HepG2 (cell line): Measurements from ENCODE around the gene NAV2. TPM values are rescaled to one million over a fixed set of nuclear protein-coding genes. Genes with fewer than 3 reads are reported as not detected.

ENCODE experiments used
- ARID3A ChIP-seq: IDR thresholded peaks from 2 replicates; pipeline ENCODE4 v1.6.1; 2012; ENCODE audit warnings: low read depth, low read length, improper control_type of control experiment
- ARNTL ChIP-seq: sonication (generic); formaldehyde crosslinking; IDR thresholded peaks from 2 replicates; pipeline ENCODE4 v1.4.0; 2020; ENCODE audit warnings: mild to moderate bottlenecking, missing genetic modification reagents
- ATF6 ChIP-seq: sonication (generic); formaldehyde crosslinking; conservative IDR thresholded peaks from 2 replicates; pipeline ENCODE4 v1.4.0; 2020; ENCODE audit warnings: missing genetic modification reagents
- CHD4 ChIP-seq: fragments of 200-600 bp; sonication (generic); IDR thresholded peaks from 2 replicates; pipeline ENCODE4 v1.7.0; 2017; ENCODE audit warnings: mild to moderate bottlenecking, low read length, borderline replicate concordance
- DRAP1 ChIP-seq: IDR thresholded peaks from 2 replicates; pipeline ENCODE4 v1.6.1; 2016; ENCODE audit warnings: missing genetic modification reagents, missing compliant biosample characterization
- ELF4 ChIP-seq: sonication (generic); formaldehyde crosslinking; IDR thresholded peaks from 2 replicates; pipeline ENCODE4 v1.5.0; 2020; ENCODE audit warnings: missing genetic modification reagents, mild to moderate bottlenecking, moderate library complexity, borderline replicate concordance
- MXD4 ChIP-seq: IDR thresholded peaks from 2 replicates; pipeline ENCODE4 v1.6.1; 2016; ENCODE audit warnings: mild to moderate bottlenecking, missing biosample characterization, missing genetic modification reagents
- SNRNP70 ChIP-seq: fragments of 200-400 bp; formaldehyde crosslinking; IDR thresholded peaks from 2 replicates; pipeline ENCODE4 v1.6.1; 2017; ENCODE audit warnings: mild to moderate bottlenecking, low read depth, low read length, moderate library complexity
- SP140L ChIP-seq: sonication (generic); formaldehyde crosslinking; IDR thresholded peaks from 2 replicates; pipeline ENCODE4 v1.4.0; 2020; ENCODE audit warnings: missing genetic modification reagents, borderline replicate concordance
- SP4 ChIP-seq: sonication (generic); formaldehyde crosslinking; IDR thresholded peaks from 2 replicates; pipeline ENCODE4 v1.8.1; 2023; ENCODE audit warnings: mild to moderate bottlenecking, missing genetic modification reagents
- TFAP4 ChIP-seq: sonication (generic); IDR thresholded peaks from 2 replicates; pipeline ENCODE4 v1.6.1; 2016; ENCODE audit warnings: low read depth, borderline replicate concordance
- ZBTB10 ChIP-seq: sonication (generic); formaldehyde crosslinking; IDR thresholded peaks from 2 replicates; pipeline ENCODE4 v1.4.0; 2020; ENCODE audit warnings: missing genetic modification reagents, borderline replicate concordance
- ZNF343 ChIP-seq: sonication (generic); formaldehyde crosslinking; IDR thresholded peaks from 2 replicates; pipeline ENCODE4 v1.4.0; 2020; ENCODE audit warnings: mild to moderate bottlenecking, missing genetic modification reagents
- ZNF543 ChIP-seq: sonication (generic); formaldehyde crosslinking; IDR thresholded peaks from 2 replicates; pipeline ENCODE4 v1.4.0; 2020; ENCODE audit warnings: mild to moderate bottlenecking, missing genetic modification reagents
- ZNF563 ChIP-seq: sonication (generic); formaldehyde crosslinking; IDR thresholded peaks from 2 replicates; pipeline ENCODE4 v1.8.0; 2022; ENCODE audit warnings: mild to moderate bottlenecking, moderate library complexity, missing genetic modification reagents
- ZNF567 ChIP-seq: sonication (generic); formaldehyde crosslinking; IDR thresholded peaks from 2 replicates; pipeline ENCODE4 v1.8.1; 2023; ENCODE audit warnings: mild to moderate bottlenecking, missing genetic modification reagents, borderline replicate concordance
- ZNF607 ChIP-seq: sonication (generic); formaldehyde crosslinking; IDR thresholded peaks from 2 replicates; pipeline ENCODE4 v1.5.1; 2020; ENCODE audit warnings: missing genetic modification reagents, mild to moderate bottlenecking, borderline replicate concordance
- ZNF691 ChIP-seq: sonication (generic); formaldehyde crosslinking; IDR thresholded peaks from 2 replicates; pipeline ENCODE4 v1.4.0; 2020; ENCODE audit warnings: missing genetic modification reagents, low read depth, mild to moderate bottlenecking, borderline replicate concordance
- polyA plus RNA-seq, 8 experiments: library from polyadenylated mRNA; depleted of rRNA in 3 of 8; stranded (reverse) in 7 of 8; unstranded in 1 of 8; fragments of >200 nt; fragmentation: Illumina TruSeq in 4 of 8; extraction: Trizol in 4 of 8; gene quantifications; 2 replicates each; pipeline versions ENCODE4 v1.2.1 to v1.2.3, GENCODE V29; 2011 to 2016; ENCODE audit warnings: low read depth in 4 of 8, missing spikeins in 1 of 8, mixed read lengths in 1 of 8; ENCODE audit not compliant: insufficient read depth in 1 of 8
- total RNA-seq, 5 experiments: library from RNA; depleted of rRNA; stranded (reverse); fragments of >200 nt; fragmentation: Illumina TruSeq; extraction: Trizol; gene quantifications; 2 replicates each; pipeline ENCODE4 v1.2.3, GENCODE V29; 2016; ENCODE audit warnings: low read depth in 1 of 5

The NAV2 gene
- total and polyA plus RNA-seq, 2 of the 13 experiments (the other 11 are each of a cell fraction or from before 2014, with no cell fraction given): 9.3 to 34.6 TPM

- TF ChIP-seq ATF6 (CRISPR knock-in tag) (no peak), TFAP4 (peak; percentile 17; the same call in 1 of the 2 replicates), DRAP1 (CRISPR knock-in tag) (peak; percentile 89), CHD4 (no peak), ZNF343 (CRISPR knock-in tag) (no peak), ARNTL (CRISPR knock-in tag) (peak; percentile 54; the same call in 1 of the 2 replicates), SP4 (CRISPR knock-in tag) (peak; percentile 32; the same call in 1 of the 2 replicates), ELF4 (no peak), ZNF607 (CRISPR knock-in tag) (no peak), SNRNP70 (no peak), ZNF567 (CRISPR knock-in tag) (no peak; the same call in 1 of the 2 replicates), SP140L (no peak), ZBTB10 (CRISPR knock-in tag) (no peak), ZNF691 (CRISPR knock-in tag) (peak; percentile 95), ZNF563 (CRISPR knock-in tag) (no peak), MXD4 (CRISPR knock-in tag) (peak; percentile 55; the same call in 1 of the 2 replicates), ARID3A (peak; percentile 91), ZNF543 (CRISPR knock-in tag) (peak; percentile 21; the same call in 1 of the 2 replicates)
Measured at GRCh38 chr11:20002312-20003216, 289.9 kb downstream of the NAV2 start (continued).
